ENCODE results near the gene PALD1. TPM values are rescaled to one million over a fixed set of nuclear protein-coding genes. Genes with fewer than 3 reads are reported as not detected.

PALD1 gene
- total and polyA plus RNA-seq, 2 experiments from 2014 or later, result 5.7 to 19.1 TPM

DNA sequence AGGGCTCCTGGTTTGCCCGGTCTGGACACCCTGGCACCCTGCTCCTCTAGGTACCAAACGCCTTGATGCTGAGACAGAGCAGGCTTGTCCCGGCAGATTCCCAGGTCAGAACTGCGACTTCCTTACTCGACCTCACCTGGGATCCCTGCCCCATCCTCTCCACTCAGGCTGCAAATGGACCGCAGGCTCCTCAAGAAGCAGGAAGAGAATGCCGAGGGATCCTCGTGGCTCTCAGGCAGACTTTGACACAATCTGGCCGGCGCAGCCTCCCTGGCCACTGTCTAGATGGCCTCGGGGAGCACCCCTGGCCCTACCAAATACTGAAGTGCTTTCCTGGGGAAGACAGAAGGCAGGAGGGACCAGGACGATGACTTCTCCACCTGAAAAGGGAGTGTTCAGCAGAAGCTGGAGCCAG is 36.7 kb upstream of the PALD1 start:
- Histone ChIP-seq H3K36me3 (no peaks in the 10 kb centered on the region), H3K27me3 (peaks cover 66% of the 10 kb centered on the region), H3K4me1 (ENCODE audit: low read depth) (peaks cover 4% of the 10 kb centered on the region), H3K4me3 (no peak overlapping the region), H3K9me3 (ENCODE audit: low read depth) (no peaks in the 10 kb centered on the region), H3K27ac (no peak overlapping the region)
- DNase-seq (ENCODE audit: low read depth in 1 of 2, low spot score in 1 of 2), result no peak
- TF ChIP-seq, protein P1, sequence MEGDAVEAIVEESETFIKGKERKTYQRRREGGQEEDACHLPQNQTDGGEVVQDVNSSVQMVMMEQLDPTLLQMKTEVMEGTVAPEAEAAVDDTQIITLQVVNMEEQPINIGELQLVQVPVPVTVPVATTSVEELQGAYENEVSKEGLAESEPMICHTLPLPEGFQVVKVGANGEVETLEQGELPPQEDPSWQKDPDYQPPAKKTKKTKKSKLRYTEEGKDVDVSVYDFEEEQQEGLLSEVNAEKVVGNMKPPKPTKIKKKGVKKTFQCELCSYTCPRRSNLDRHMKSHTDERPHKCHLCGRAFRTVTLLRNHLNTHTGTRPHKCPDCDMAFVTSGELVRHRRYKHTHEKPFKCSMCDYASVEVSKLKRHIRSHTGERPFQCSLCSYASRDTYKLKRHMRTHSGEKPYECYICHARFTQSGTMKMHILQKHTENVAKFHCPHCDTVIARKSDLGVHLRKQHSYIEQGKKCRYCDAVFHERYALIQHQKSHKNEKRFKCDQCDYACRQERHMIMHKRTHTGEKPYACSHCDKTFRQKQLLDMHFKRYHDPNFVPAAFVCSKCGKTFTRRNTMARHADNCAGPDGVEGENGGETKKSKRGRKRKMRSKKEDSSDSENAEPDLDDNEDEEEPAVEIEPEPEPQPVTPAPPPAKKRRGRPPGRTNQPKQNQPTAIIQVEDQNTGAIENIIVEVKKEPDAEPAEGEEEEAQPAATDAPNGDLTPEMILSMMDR (IDR thresholded peaks at IDR 0.05; ENCODE audit: low read depth, low read length), result no peak

DNA sequence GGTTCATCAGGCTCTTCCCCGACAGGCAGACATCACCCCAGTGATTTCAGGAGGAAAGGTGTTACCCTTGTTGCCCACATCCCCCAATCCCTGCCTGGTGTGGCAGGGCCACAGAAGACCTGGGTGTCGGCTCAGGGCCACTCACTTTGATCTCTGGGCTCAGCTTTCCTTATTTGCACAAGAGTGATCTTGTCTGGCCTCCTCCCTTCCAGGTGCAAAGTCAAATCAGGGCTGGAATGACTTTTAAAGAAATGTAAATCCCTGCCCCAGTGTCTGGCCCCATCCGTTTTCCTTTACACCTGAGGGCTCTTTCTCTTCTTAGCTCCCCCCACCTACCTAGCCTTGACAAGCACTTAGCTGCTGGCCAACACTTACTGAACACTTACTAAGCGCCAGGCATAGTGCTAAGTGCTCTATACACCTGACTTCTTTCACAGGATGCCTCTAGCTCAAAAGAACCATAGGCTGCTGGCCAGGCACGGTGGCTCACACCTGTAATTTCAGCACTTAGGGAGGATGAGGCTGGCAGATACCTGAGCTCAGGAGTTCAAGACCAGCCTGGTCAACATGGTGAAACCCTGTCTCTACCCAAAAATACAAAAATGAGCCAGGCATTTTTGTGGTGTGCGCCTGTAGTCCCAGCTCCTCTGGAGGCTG is 36.1 kb upstream of the PALD1 start:
- H3K27me3 ChIP-seq, result peaks cover 64% of the 10 kb centered on the region
- H3K27ac ChIP-seq, result no peak overlapping the region
- H3K4me3 ChIP-seq, result no peak overlapping the region

DNA sequence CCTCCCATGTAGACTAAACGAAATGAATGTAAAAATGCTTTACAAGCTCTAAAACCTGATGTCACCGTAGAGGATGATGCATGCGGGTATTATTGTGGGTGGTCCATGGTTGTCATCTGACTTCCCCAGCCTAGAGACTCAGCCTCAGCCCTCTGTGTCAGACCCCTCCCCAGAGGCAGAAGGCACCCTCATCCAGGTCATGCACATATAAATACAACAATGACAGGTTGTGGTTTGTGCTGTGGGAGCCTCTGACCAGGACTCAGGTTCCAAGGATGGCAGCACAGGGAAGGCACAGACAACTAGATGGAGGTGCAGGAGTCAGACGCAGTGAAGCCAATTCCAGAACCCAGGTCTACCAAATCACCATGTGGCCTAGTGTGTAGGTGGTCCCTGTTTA is 33.8 kb upstream of the PALD1 start:
- no peak overlapping the region for H3K27ac ChIP-seq
- TF ChIP-seq, protein P1 (IDR thresholded peaks at IDR 0.05; ENCODE audit: low read depth, low read length), result no peak
- no peak overlapping the region for H3K4me3 ChIP-seq
- peaks cover 41% of the 10 kb centered on the region for H3K27me3 ChIP-seq
- no peak for DNase-seq (ENCODE audit: low read depth in 1 of 2, low spot score in 1 of 2)
- peaks cover 4% of the 10 kb centered on the region for H3K4me1 ChIP-seq (ENCODE audit: low read depth)
- no peaks in the 10 kb centered on the region for H3K36me3 ChIP-seq
- no peaks in the 10 kb centered on the region for H3K9me3 ChIP-seq (ENCODE audit: low read depth)

More for the DNA sequence above, 36.1 kb upstream of the PALD1 start:
- DNase-seq (ENCODE audit: low read depth in 1 of 2, low spot score in 1 of 2), result no peak
- Histone ChIP-seq H3K4me1 (ENCODE audit: low read depth) (peaks cover 4% of the 10 kb centered on the region), H3K9me3 (ENCODE audit: low read depth) (no peaks in the 10 kb centered on the region), H3K36me3 (no peaks in the 10 kb centered on the region)
- TF ChIP-seq, protein P1 (IDR thresholded peaks at IDR 0.05; ENCODE audit: low read depth, low read length), result no peak

DNA sequence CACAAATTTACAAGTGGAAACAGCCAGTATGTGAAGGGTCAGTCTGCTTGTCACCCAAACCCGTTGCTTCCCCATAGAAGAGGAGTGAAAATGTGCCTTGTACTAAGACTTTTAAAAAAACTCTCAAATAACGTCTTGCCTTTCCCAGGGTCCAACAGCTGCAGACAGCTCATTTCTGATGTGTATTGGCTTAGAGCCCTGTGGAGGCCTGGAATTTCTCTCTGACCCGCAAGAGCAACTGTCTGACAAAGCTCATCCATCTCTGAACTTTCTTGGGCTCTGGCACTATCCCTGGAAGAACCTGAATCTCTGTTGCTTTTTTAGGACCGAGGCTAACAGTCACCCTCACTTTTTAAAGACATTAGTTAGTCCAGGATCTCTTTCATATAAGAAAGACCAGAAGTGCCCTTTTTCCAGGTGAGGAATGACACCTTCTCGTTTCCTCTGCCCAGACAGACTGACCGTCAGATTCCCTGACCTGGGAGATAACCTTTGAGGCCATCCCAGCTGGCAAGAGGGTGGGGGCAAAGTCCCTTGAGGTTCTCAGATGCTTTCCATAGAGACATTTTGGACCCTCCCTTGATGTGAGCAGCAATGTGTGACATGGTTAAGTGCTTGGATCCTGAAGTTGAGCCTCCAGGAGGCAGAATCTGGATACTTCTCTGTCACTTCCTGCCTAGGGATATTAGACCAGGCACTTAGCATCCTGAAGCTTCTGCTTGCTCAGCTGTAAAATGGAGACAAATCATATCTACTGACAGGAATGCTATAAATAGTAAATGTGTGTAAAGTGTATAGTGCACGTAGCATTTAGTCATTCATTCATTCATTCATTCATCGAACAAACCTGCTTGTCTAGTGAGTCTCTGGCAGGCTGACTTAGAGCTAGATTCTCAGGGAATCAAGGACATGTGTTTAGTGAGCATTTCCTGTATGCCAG is 32.6 kb upstream of the PALD1 start:
- Histone ChIP-seq H3K9me3 (ENCODE audit: low read depth) (no peaks in the 10 kb centered on the region), H3K27me3 (peaks cover 29% of the 10 kb centered on the region), H3K4me3 (no peak overlapping the region), H3K36me3 (no peaks in the 10 kb centered on the region), H3K4me1 (ENCODE audit: low read depth) (no peaks in the 10 kb centered on the region), H3K27ac (no peak overlapping the region)
- TF ChIP-seq, protein P1 (IDR thresholded peaks at IDR 0.05; ENCODE audit: low read depth, low read length), result no peak
- peak; percentile 44 to 68 for DNase-seq (ENCODE audit: low read depth in 1 of 2, low spot score in 1 of 2)

DNA sequence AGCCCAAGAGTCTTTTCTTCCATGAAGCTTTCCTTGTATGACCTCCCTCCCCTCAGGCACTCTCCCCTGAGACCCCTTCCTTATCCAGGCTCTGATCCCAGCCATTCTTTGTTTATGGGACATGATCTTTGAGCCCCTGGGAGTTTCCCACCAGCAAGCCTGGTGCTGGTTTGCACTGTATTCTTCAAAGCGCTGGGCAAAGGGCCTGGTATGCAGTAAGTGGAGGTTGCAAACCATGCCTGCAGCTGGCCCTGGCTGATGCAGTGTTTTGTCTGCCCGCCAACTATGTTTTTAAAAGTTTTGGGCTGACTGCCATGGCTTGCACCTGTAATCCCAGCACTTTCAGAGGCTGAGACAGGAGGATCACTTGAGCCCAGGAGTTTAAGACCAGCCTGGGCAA is 30.3 kb upstream of the PALD1 start:
- Histone ChIP-seq H3K36me3 (no peaks in the 10 kb centered on the region), H3K9me3 (ENCODE audit: low read depth) (no peaks in the 10 kb centered on the region), H3K4me3 (no peak overlapping the region), H3K4me1 (ENCODE audit: low read depth) (no peaks in the 10 kb centered on the region), H3K27ac (no peak overlapping the region), H3K27me3 (peaks cover 6% of the 10 kb centered on the region)
- DNase-seq (ENCODE audit: low read depth in 1 of 2, low spot score in 1 of 2), result no peak
- TF ChIP-seq, protein P1 (IDR thresholded peaks at IDR 0.05; ENCODE audit: low read depth, low read length), result no peak
